NCI-H2171 treated with DMSO at 0.1 percent for 48 hours (cell line): ENCODE results near the gene ATP2A3.

ENCODE experiments used
- DNase-seq: peaks from one replicate; lab custom pipeline; 2025; lab: John Stamatoyannopoulos, UW

ATP2A3 gene

DNA sequence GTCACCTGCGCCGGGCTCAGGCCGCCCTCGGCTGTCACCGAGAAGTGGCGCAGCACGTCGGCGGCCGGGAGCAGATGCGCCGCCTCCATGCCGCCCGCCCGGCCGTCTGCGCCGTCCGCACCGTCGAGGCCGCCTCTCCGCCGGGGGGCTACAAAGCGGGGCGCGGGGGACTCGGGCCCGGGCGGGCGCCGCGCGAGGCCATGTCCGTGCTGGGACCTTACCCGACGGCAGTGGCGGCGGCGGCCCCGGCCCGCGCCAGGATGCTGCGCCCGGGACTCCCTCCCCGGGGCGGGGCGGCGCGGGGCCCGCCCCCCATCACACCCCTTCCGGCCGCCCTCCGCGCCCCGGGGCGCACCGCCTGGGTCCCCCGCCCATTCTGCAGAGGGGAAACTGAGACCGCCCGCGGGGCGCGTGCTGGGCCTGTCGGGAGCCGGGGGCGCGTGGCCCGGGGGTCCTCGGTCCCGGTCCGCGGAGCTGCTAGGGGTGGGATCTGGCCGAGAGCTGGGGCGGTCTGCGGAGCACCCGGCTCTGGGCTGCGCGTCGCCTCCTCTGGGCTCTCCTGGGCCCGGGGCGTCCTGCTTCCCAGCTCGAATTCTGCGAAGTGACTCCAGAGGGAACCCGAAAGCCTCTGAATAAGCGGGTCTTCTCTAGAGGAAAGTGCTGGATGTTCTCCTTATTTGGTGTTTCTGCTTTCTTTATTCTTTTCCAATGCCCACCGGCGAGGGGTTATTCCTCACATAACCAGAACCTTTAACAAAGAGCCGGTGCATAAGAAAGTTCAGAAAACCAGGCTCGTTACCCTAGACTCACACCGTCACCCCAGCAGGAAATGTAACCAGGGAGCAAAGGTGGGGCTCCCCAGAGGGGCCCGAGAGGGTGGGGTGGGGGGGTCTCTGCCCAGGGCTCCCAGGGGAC is at the start of gene ATP2A3:
ATP2A3 (minus strand) TSS at position 235 of the 915 bp plus-strand sequence; CDS start at position 89, 146 bp downstream.
- peak; percentile 59 for DNase-seq

DNA sequence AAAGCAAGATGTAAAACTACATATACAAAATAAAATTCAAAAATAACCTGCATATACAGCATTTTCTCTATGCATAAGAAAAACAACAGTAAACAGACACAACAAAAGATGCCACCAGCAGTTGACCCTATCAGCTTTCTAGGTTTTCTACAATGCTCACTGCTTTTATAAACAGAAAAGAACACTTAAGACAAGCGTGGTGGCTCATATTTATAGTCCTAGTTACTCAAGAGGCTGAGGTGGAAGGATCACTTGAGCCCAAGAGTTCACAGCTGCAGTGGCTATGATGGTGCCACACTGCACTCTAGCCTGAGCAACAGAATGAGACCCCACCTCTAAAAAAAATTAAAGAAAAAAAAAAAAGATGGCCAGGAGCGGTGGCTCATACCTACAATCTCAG is 46.5 kb upstream of the ATP2A3 start:
- DNase-seq, result no peak

DNA sequence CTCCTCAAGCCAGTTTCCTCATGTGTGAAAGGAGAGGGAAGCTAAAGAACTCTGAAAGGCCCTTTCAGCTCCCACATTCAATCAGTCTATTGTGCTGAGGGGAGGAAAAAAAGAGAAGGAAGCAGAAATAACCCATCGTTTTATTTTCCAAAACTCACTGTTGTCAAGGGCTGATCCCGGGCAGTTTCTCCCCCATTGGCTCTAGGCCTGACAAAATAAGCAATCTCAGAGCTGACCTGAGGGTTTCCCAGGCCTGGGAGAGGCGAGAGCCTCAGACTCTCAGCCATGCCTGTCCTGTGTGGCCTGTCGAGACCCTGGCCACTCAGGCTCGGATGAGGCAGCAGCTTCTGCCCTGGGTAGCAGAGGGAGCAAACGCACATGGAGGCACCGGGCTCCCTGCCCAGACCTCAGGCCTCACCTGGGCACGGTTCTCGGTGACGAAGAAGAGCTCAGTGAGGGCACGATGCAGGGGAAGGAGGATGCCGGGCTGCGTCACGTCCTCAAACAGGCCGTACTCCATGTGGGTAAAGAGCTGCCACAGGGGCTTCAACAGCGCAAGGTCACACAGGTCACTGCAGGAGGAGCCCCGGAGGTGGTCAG is 45.0 kb upstream of the ATP2A3 start:
- no peak for DNase-seq

DNA sequence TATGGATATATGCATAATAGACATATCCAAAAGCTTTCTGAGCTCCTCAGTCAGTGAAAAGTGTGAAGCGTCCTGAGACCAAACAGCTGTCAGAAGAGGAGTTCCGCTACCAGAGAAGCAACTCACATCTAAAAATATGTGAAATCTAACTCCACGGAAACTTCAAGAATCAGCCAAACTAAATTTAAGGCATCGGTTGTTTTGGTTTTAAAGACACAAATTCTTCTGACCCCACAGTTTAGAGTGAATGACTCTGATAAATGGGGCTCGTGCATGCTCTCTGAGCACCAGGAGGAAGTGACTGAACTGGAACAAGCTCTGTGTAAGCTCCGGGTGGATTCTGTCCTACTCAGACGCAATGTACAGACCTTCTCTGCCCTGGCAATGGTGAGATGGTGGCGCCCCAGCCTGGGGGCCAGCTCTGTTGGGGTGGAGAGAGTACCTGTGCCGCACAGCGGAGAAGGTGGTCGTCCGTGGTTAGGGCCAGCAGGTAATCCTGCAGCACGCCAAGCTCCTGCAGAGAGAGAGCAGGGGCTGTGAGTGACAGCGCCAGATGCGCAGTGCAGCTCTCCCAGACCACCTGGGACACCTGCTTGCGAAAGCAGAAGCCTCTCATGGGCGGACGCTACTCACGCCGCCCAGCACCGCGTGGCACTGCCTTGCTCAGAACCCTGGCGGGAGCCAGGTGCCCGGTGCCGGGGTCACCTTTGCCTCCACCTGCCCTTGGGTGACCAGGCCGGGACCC is 44.4 kb upstream of the ATP2A3 start:
- DNase-seq, result no peak

DNA sequence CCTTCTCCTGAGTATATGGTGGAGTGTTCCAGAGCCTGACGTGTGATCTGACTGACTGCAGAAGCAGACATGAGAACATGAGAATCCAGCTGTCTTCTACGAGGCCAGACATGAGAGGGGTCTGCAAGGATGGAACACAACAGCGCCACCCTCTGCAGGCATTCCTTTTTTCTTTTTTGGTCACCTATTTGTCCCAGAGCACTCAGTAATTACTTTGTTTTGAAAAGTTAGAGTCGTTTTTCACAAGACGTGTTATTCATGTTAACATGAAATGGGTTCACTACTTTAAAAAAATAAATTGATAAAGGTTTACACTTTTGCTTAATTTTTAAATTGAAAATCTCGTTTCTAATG is 43.8 kb upstream of the ATP2A3 start:
- DNase-seq, result no peak

DNA sequence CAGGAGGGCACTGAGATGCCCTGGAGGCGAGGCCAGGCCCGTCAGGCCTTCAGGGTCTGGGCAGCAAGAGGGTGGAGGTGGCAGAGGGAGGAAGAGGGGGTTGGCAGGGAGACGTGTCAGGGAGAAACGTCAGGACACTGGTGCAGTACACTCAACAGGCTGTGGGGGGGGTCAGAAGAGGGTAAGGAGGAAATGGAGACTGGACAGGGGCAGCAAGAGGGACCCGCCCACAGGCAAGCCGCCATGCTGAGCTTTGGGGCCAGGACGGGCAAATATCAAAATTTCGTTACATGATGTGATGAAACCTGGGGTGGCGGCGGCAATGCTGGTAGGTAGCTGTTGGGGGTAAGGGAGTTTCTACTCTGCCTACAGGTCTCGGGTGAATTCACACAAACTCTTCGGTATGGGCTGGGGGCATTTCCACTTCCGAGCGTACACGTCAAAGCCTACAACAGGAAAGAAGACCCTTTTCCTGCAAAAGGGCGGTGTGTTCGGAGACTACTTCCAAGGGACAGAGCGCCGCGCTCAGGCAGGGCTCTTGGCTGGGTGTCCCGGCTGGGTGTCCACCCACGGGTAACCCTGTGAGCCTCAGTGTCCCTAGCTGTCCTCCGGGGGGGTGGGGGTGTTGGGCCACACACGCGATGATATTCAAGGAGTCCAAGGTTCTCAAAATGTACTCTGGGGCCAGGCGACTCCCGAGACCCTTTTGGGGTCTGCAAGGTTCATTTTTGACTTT is 43.3 kb upstream of the ATP2A3 start:
- no peak for DNase-seq

DNA sequence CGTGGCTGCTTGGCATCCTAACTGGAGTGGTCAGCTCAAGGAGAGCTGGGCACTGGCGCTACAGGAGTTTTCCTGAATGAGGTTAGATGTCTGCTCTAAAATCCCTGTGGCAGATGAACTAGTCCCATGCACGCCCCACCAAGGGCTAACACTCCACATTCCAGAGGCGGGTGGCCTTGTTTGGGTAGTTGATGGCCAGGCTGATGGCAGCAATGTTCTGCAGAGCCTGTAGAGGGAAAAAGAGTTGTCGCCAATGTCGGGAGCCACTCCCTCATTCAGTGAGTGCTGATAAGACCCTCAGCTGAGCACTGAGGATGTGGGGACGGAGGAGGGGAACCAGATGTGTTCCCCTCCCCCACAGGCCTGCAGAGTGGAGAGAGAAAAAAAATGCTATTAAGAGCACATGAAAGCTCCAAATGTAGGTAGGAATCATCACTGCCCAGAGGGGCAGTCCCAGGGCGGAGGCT is 42.5 kb upstream of the ATP2A3 start:
- no peak for DNase-seq

DNA sequence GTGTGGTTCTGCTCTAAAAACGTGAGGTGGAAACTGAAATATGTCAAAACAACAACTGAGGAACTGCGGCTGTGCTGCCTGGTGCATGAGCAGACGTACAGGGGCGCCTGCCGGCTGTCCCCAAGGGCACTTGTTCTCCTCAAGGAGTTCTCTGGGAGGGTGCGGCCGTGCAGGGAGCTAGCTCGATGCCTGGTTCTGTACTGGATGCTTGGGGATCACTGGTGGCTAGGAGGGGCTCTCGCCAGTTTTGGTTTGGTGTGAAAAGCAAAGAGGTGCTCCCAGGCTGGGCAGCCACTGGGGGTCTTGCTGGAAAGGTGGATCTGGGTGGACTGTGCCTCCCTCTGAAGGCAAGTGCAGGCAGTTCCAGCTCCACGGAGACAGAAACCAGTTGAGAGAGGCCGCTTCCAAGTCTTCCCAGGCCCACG is 41.9 kb upstream of the ATP2A3 start:
- no peak for DNase-seq

DNA sequence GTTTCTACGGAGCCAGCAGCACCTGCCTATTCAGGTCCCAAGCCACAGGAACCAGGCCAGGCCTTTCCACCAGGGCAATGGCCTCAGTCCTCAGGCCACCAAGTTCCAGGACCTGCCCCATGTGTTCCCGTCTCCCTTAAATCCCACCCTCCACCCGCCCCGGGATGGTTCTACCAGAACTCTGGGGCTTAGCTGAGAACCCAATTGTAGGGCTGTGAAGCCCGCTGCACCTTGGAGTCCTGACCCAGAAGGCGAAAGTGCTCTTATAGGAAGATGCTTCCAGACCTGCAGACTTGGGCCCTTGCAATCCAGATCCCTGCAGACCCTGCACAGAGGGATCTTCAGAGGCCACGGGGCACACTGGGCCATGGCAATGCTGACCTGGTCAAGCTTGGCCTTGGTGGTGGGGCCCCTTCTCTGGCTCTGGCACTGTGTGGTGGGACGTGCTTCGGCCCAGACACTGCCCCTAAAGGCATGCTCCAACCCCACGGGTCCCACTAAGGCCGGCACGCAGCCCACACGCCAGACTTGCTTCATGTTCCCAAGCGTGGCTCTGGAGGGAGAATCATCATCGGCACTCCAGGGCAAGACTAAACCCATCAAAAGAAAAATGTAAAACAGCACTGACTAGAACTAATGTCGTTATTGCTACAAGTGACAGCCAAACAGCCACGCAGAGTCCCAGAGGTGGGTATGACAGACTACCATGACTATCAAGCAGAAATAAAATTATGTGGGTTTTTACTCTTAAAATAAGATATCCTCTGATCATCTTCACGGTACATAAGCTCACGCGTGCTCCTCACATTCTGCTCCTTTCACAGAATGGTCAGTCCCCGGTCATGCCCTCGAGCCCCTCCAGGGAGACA is 41.3 kb upstream of the ATP2A3 start:
- DNase-seq, result no peak

DNA sequence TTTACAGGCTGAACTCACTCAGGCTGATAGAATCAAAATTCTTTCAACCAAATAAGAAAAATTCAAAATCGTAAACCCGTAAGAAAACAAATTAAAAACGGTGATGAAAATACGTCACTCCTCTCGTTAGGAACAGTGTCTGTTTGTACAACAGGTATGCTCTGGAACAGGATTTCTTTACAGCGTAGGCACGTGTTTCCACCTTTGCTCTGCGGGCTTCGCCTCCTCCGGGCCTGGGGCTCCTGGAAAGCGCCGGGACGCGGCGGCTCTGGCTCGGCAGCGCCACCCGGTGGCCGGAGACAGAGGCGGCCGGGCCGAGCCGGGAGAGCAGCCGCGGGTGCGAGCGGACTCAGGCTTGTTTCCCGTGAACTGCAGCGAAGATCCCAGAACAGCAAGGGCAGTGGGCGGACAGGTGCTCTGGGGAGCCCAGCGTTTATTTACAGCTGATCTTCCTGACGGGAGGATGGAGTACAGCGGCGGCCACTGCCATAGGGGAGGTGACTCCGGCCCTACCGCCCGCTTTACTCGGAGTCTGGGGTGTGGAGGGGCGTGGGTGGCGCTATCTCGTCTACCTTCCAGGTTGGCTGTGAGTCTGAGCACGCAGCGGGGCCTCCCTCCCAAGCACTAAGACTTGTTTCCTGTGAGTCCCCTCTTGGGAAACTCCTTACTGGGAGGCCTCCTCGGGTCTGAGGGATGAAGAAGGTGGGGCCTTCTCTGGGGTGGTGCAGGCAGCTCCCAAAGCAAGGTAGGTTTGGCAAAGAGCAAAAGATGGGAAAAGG is 40.5 kb upstream of the ATP2A3 start:
- DNase-seq, result peak; percentile 43

DNA sequence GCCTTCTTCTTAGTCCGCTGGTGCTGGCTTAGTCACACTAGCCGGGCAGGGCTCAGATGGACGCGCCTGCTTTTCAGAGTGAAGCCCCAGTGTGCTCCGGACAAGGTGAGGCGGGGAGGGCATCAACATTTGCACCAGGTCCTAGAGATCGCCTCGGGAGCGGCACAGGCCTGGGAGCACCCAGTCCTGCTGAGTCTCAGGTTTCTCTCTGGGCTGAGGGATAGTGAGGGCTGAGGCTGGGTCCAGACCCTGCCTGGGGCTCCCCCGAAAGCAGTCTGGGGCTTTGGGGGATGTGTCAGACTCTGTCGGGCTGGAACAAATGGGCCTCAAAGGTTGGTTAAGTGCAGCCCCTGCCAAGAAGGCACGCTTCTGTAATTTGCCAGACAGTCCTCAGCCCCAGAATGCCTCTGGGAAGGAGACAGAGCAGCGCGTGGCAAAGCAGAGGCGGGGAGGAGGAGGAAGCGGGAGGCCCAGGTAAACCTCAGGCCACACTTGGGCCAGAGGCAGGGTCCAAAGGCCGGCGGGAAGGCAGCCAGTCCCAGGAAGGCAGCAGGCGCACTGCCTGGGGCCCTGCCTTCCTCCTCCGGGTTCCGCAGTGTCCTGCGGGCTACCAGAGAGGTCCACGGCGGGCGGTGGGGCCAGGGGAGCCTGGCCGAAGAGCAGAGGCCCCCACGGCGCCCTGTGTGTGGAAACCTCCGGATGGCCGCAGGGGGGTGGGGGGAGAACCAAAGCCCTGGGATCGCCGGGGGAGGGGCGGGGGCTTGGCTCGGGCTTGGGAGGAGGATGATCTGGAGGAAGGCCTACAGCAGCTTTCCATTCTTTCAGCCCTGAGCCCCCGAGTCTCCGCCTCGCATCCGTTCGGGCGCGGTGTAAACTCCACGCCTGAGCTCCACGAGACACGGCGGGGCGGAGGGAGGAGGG is 39.5 kb upstream of the ATP2A3 start:
- no peak for DNase-seq

DNA sequence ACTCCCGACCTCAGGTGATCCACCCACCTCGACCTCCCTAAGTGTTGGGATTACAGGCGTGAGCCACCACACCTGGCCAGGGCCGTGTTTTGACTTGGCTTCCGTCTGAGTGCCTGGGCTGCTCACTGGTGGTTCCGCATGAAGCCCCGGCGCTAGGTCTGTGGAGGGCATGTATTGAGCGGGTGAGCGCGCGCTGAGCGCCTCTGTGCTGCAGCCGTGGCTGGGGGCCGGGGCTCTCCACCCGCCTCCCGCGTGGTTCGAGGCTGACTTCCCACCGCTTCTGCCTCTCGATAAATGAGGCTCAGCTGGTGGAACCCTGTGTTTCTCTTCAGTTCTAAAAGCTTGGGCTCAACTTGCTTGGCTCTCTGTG is 38.9 kb upstream of the ATP2A3 start:
- no peak for DNase-seq

DNA sequence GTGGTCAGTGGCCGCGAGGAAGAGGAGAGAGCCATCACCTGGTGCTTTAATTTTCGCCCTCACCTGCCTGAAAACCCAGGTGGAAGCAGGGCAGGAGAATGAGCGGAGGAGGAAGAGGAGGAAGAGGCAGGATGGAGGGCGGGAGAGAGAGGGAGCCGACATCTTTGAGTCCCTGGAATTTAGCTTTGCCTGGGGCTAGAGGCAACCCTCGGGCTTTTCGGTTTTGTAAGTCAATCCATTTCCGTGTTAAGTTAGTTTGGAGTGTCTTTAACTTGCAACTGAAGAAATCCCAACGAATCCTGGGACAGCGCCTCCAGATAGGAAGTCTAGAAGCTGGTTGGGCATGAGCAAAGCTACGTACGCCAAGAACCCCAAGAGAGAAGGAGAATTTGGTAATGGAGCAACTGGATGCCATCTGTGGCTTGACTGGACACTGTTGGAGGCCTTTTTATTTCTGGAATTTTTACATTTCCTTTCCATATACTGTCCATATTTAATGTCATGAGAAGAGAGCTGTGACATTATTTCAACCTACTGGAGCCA is 36.9 kb upstream of the ATP2A3 start:
- DNase-seq, result no peak

DNA sequence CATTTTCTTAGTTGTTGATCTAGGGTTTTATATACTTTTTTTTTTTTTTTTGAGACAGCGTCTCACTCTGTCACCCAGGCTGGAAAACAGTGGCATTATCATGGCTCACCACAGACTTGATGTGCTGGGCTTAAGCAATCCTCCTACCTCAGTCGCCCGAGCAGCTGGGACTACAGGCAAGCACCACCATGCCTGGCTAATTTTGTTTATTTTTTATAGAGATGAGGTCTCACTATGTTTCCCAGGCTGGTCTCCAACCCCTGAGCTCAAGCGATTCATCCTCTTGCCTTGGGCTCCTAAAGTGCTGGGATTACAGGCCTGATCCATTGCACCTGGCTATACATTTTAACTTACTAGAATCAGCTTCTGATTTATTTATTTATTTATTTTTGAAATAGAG is 34.2 kb upstream of the ATP2A3 start:
- DNase-seq, result no peak

DNA sequence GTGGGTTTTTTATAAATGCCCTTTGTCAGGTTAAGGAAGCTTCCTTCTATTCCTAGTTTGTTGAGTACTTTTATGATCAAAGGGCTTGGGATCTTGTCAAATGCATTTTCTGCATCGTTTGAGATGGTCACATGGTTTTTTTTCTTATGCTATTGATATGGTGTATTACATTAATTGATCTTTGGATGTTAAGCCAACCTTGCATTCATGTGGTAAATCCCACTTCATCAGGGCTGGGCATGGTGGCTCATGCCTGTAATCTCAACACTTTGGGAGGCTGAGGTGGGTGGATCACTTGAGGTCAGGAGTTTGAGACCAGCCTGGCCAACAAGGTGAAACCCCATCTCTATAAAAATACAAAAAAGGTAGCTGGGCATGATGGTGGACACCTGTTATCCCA is 30.8 kb upstream of the ATP2A3 start:
- DNase-seq, result no peak

DNA sequence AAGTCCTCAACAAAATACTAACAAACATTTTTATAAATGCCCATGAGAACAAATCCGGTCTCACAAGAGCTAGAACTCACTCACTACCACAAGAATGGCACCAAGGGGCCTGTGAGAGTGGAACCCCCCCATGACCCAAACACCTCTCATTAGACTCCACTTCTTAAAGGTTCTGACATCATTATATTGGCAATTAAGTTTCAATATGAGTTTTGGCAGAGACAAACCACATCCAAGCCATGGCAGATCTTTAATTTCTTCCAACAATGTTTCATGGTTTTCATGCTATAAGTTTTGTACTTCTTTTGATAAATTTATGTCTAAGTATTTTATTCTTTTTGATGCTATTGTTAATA is 30.0 kb upstream of the ATP2A3 start:
- no peak for DNase-seq

DNA sequence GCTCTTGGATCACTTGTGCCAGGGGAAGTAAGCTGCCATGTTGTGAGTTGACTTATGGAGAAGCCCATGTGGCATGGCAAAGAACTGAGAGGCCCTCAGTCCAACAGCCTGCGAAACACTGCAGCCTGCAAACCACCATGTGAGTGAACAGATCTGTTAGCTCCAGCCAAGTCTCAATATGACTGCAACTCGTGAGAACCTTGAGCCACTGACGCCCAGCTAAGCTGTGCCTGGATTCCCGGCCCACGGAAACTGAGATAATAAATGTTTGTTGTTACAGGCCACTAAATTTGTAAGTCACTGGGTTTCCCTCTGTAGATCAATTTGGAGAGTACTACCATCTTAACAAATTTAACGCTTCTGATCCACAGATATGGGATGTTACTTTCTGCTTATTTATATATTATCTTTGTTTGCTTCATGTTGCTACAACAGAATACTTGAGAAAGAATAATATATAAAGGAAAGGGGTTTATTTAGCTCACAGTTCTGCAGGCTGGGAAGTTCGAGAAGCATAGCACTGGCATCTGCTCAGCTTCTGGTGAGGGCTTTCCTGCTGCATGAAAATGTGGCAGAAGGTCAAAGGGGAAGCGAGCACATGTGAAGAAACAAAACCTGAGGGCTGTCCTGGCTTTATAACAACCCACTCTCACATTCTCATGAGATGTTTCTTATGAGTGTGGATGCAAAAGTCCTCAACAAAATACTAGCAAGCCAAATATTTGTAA is 29.4 kb upstream of the ATP2A3 start:
- no peak for DNase-seq

DNA sequence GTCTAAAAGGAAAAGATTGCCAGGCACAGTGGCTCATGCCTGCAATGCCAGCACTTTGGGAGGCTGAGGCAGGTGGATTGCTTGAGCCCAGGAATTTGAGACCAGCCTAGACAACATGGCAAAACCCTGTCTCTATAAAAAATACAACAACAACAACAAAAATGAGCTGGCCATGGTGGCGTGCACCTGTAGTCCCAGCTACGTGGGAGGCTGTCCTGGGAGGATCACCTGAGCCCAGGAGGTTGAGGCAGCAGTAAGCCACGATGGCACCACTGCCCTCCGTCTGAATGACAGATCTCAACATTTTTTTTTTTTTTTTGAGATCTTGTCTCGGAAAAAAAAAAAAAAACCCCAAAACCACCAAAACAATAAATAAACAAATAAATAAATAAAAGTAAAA is 28.1 kb upstream of the ATP2A3 start:
- no peak for DNase-seq
